Measurements from ENCODE around the gene PTPN3. TPM values are rescaled to one million over a fixed set of nuclear protein-coding genes. Genes with fewer than 3 reads are reported as not detected.
"Not testable (repeated sequence)": the region's sequence is repeated elsewhere in the genome, so short reads cannot be mapped to it uniquely, and the experiment has no call there.

PTPN3 gene
- total RNA-seq, 1 experiment from 2014 or later = not detected

GRCh38 chr9:109378316-109378715, 119.8 kb downstream of the PTPN3 start:
- Histone ChIP-seq H4K20me1 (ENCODE audit: insufficient read depth, low read depth, low read length) (no peaks in the 10 kb centered on the region), H3K9me3 (ENCODE audit: low read length) (no peaks in the 10 kb centered on the region), H3K4me1 (ENCODE audit: low read length) (no peaks in the 10 kb centered on the region), H3K9me2 (replicated peaks; ENCODE audit: insufficient read depth, low read length) (no peaks in the 10 kb centered on the region), H3K79me2 (ENCODE audit: low read length) (no peaks in the 10 kb centered on the region), H2AFZ (ENCODE audit: low read length) (no peak overlapping the region), H3K36me3 (ENCODE audit: insufficient read depth, low read length) (no peaks in the 10 kb centered on the region), H3K27me3 (ENCODE audit: low read length) (no peaks in the 10 kb centered on the region), H3K27ac (ENCODE audit: low read length) (no peak overlapping the region), H3K9ac (ENCODE audit: low read length) (no peak overlapping the region), H3K4me3 (ENCODE audit: low read length) (no peak overlapping the region), H3K4me2 (ENCODE audit: low read depth, low read length, poor library complexity, severe bottlenecking) (no peak overlapping the region)
- no peak for DNase-seq

- DNase-seq = no peak
- Histone ChIP-seq H3K4me3 (ENCODE audit: low read length) (no peak overlapping the region), H3K9ac (ENCODE audit: low read length) (no peak overlapping the region), H3K9me3 (ENCODE audit: low read length) (no peaks in the 10 kb centered on the region), H3K79me2 (ENCODE audit: low read length) (no peaks in the 10 kb centered on the region), H2AFZ (ENCODE audit: low read length) (no peak overlapping the region), H3K27me3 (ENCODE audit: low read length) (no peaks in the 10 kb centered on the region), H3K27ac (ENCODE audit: low read length) (no peak overlapping the region), H3K36me3 (ENCODE audit: insufficient read depth, low read length) (no peaks in the 10 kb centered on the region), H3K4me2 (ENCODE audit: low read depth, low read length, poor library complexity, severe bottlenecking) (no peak overlapping the region), H4K20me1 (ENCODE audit: insufficient read depth, low read depth, low read length) (no peaks in the 10 kb centered on the region), H3K9me2 (replicated peaks; ENCODE audit: insufficient read depth, low read length) (no peaks in the 10 kb centered on the region), H3K4me1 (ENCODE audit: low read length) (no peaks in the 10 kb centered on the region)
These were observed 125.9 kb downstream of the PTPN3 start for GRCh38 chr9:109372246-109372645.

- H3K4me1 ChIP-seq (ENCODE audit: low read length) = no peaks in the 10 kb centered on the region
- DNase-seq = no peak
- H3K4me2 ChIP-seq (ENCODE audit: low read depth, low read length, poor library complexity, severe bottlenecking) = no peak overlapping the region
- no peak overlapping the region for H2AFZ ChIP-seq (ENCODE audit: low read length)
- H3K9me2 ChIP-seq (replicated peaks; ENCODE audit: insufficient read depth, low read length) = no peaks in the 10 kb centered on the region
- no peak overlapping the region for H3K9ac ChIP-seq (ENCODE audit: low read length)
- H3K9me3 ChIP-seq (ENCODE audit: low read length) = no peaks in the 10 kb centered on the region
- H4K20me1 ChIP-seq (ENCODE audit: insufficient read depth, low read depth, low read length) = no peaks in the 10 kb centered on the region
- H3K27me3 ChIP-seq (ENCODE audit: low read length) = no peaks in the 10 kb centered on the region
- no peak overlapping the region for H3K4me3 ChIP-seq (ENCODE audit: low read length)
- no peaks in the 10 kb centered on the region for H3K36me3 ChIP-seq (ENCODE audit: insufficient read depth, low read length)
- no peak overlapping the region for H3K27ac ChIP-seq (ENCODE audit: low read length)
- no peaks in the 10 kb centered on the region for H3K79me2 ChIP-seq (ENCODE audit: low read length)
These were observed 126.7 kb downstream of the PTPN3 start for GRCh38 chr9:109371374-109371773.

GRCh38 chr9:109369285-109369684, 128.8 kb downstream of the PTPN3 start:
- Histone ChIP-seq H3K4me3 (ENCODE audit: low read length) (no peak overlapping the region), H3K27ac (ENCODE audit: low read length) (no peak overlapping the region), H3K9me3 (ENCODE audit: low read length) (no peaks in the 10 kb centered on the region), H3K9ac (ENCODE audit: low read length) (no peak overlapping the region), H3K4me1 (ENCODE audit: low read length) (no peaks in the 10 kb centered on the region), H3K79me2 (ENCODE audit: low read length) (no peaks in the 10 kb centered on the region), H3K27me3 (ENCODE audit: low read length) (no peaks in the 10 kb centered on the region), H2AFZ (ENCODE audit: low read length) (no peak overlapping the region), H3K36me3 (ENCODE audit: insufficient read depth, low read length) (no peaks in the 10 kb centered on the region), H3K9me2 (replicated peaks; ENCODE audit: insufficient read depth, low read length) (no peaks in the 10 kb centered on the region), H4K20me1 (ENCODE audit: insufficient read depth, low read depth, low read length) (no peaks in the 10 kb centered on the region), H3K4me2 (ENCODE audit: low read depth, low read length, poor library complexity, severe bottlenecking) (no peak overlapping the region)
- no peak for DNase-seq

- H3K79me2 ChIP-seq (ENCODE audit: low read length) = no peaks in the 10 kb centered on the region
- H4K20me1 ChIP-seq (ENCODE audit: insufficient read depth, low read depth, low read length) = no peaks in the 10 kb centered on the region
- H3K4me1 ChIP-seq (ENCODE audit: low read length) = no peaks in the 10 kb centered on the region
- H3K9ac ChIP-seq (ENCODE audit: low read length) = no peak overlapping the region
- no peak overlapping the region for H2AFZ ChIP-seq (ENCODE audit: low read length)
- no peak overlapping the region for H3K4me3 ChIP-seq (ENCODE audit: low read length)
- no peaks in the 10 kb centered on the region for H3K9me2 ChIP-seq (replicated peaks; ENCODE audit: insufficient read depth, low read length)
- no peaks in the 10 kb centered on the region for H3K36me3 ChIP-seq (ENCODE audit: insufficient read depth, low read length)
- H3K9me3 ChIP-seq (ENCODE audit: low read length) = no peaks in the 10 kb centered on the region
- DNase-seq = no peak
- H3K27me3 ChIP-seq (ENCODE audit: low read length) = no peaks in the 10 kb centered on the region
- no peak overlapping the region for H3K27ac ChIP-seq (ENCODE audit: low read length)
- no peak overlapping the region for H3K4me2 ChIP-seq (ENCODE audit: low read depth, low read length, poor library complexity, severe bottlenecking)
These were observed 137.3 kb downstream of the PTPN3 start for GRCh38 chr9:109360771-109361170.

- not testable (repeated sequence) for H3K36me3 ChIP-seq (ENCODE audit: insufficient read depth, low read length); H3K4me3 ChIP-seq (ENCODE audit: low read length); H2AFZ ChIP-seq (ENCODE audit: low read length); H3K4me2 ChIP-seq (ENCODE audit: low read depth, low read length, poor library complexity, severe bottlenecking); H3K27me3 ChIP-seq (ENCODE audit: low read length); H4K20me1 ChIP-seq (ENCODE audit: insufficient read depth, low read depth, low read length); H3K27ac ChIP-seq (ENCODE audit: low read length); H3K9me2 ChIP-seq (replicated peaks; ENCODE audit: insufficient read depth, low read length); H3K9me3 ChIP-seq (ENCODE audit: low read length); DNase-seq; H3K4me1 ChIP-seq (ENCODE audit: low read length); H3K9ac ChIP-seq (ENCODE audit: low read length); H3K79me2 ChIP-seq (ENCODE audit: low read length)
These were observed 139.0 kb downstream of the PTPN3 start for GRCh38 chr9:109358968-109359603.

GRCh38 chr9:109355564-109356297, 142.4 kb downstream of the PTPN3 start:
- H3K4me3 ChIP-seq (ENCODE audit: low read length) = no peak overlapping the region
- no peaks in the 10 kb centered on the region for H3K36me3 ChIP-seq (ENCODE audit: insufficient read depth, low read length)
- H3K9ac ChIP-seq (ENCODE audit: low read length) = no peak overlapping the region
- no peaks in the 10 kb centered on the region for H3K79me2 ChIP-seq (ENCODE audit: low read length)
- no peaks in the 10 kb centered on the region for H3K27me3 ChIP-seq (ENCODE audit: low read length)
- no peak overlapping the region for H2AFZ ChIP-seq (ENCODE audit: low read length)
- no peaks in the 10 kb centered on the region for H3K9me3 ChIP-seq (ENCODE audit: low read length)
- H3K27ac ChIP-seq (ENCODE audit: low read length) = no peak overlapping the region
- no peaks in the 10 kb centered on the region for H4K20me1 ChIP-seq (ENCODE audit: insufficient read depth, low read depth, low read length)
- H3K4me1 ChIP-seq (ENCODE audit: low read length) = no peaks in the 10 kb centered on the region
- H3K4me2 ChIP-seq (ENCODE audit: low read depth, low read length, poor library complexity, severe bottlenecking) = no peak overlapping the region
- DNase-seq = no peak
- H3K9me2 ChIP-seq (replicated peaks; ENCODE audit: insufficient read depth, low read length) = no peaks in the 10 kb centered on the region

GRCh38 chr9:109354190-109354589, 143.9 kb downstream of the PTPN3 start:
- Histone ChIP-seq H3K27ac (ENCODE audit: low read length) (no peak overlapping the region), H3K9me2 (replicated peaks; ENCODE audit: insufficient read depth, low read length) (no peaks in the 10 kb centered on the region), H3K9ac (ENCODE audit: low read length) (no peak overlapping the region), H2AFZ (ENCODE audit: low read length) (no peak overlapping the region), H3K4me3 (ENCODE audit: low read length) (no peak overlapping the region), H3K4me1 (ENCODE audit: low read length) (no peaks in the 10 kb centered on the region), H4K20me1 (ENCODE audit: insufficient read depth, low read depth, low read length) (no peaks in the 10 kb centered on the region), H3K4me2 (ENCODE audit: low read depth, low read length, poor library complexity, severe bottlenecking) (no peak overlapping the region), H3K79me2 (ENCODE audit: low read length) (no peaks in the 10 kb centered on the region), H3K9me3 (ENCODE audit: low read length) (no peaks in the 10 kb centered on the region), H3K27me3 (ENCODE audit: low read length) (no peaks in the 10 kb centered on the region), H3K36me3 (ENCODE audit: insufficient read depth, low read length) (no peaks in the 10 kb centered on the region)
- no peak for DNase-seq
